ENCODE results near the gene PHB1. TPM values are rescaled to one million over a fixed set of nuclear protein-coding genes. Genes with fewer than 3 reads are reported as not detected.
"Not testable (repeated sequence)": the region's sequence is repeated elsewhere in the genome, so short reads cannot be mapped to it uniquely, and the experiment has no call there.

Gene PHB1
- total RNA-seq, 1 experiment from 2014 or later = 367 TPM

- no peak overlapping the region for H3K27ac ChIP-seq (ENCODE audit: low read length)
- POLR2A ChIA-PET = no interaction called here
- CTCF ChIA-PET = no interaction called here
- no peak for DNase-seq (ENCODE audit: low read depth, low spot score)
- H3K36me3 ChIP-seq (ENCODE audit: control insufficient read depth, insufficient read depth, low read length) = no peaks in the 10 kb centered on the region
- H3K9me3 ChIP-seq (ENCODE audit: control insufficient read depth, insufficient read depth, low read depth, low read length) = peaks cover 6% of the 10 kb centered on the region; the same call in 1 of the 2 replicates
- peaks cover 8% of the 10 kb centered on the region; the same call in 1 of the 2 replicates for H3K27me3 ChIP-seq (ENCODE audit: control insufficient read depth, insufficient read depth, low read length)
- H3K4me3 ChIP-seq (ENCODE audit: low read depth in 2 of 2, low read length in 2 of 2) = no peak overlapping the region
- TF ChIP-seq POLR2AphosphoS5 (IDR thresholded peaks at IDR 0.05; ENCODE audit: low read depth, low read length) = no peak
- no peak for TF ChIP-seq TCF7L2 (IDR thresholded peaks at IDR 0.05; ENCODE audit: low read depth, low read length)
- TF ChIP-seq CTCF (IDR thresholded peaks at IDR 0.05) = no peak
- TF ChIP-seq SIN3A (IDR thresholded peaks at IDR 0.05; ENCODE audit: borderline replicate concordance, insufficient read depth, low read depth, low read length) = no peak
- TF ChIP-seq REST (IDR thresholded peaks at IDR 0.05; ENCODE audit: insufficient read depth in 1 of 2, low read depth in 2 of 2, low read length in 1 of 2) = no peak
- BruUV-seq (replicated peaks) = no TSS peak
- H3K4me1 ChIP-seq (ENCODE audit: control insufficient read depth, insufficient read depth, low read length) = no peaks in the 10 kb centered on the region
- in situ Hi-C loops (cut with HindIII; ENCODE audit: low pct_unique_long_range_greater_than_20kb, low sequenced_read_pairs) = no loop called here
- intact Hi-C loops (cut with micrococcal nuclease; ENCODE audit: unreplicated experiment) = no loop called here
- ATAC-seq = no peak
Observed at GRCh38 chr17:49422714-49423113, 8.0 kb upstream of the PHB1 start.

- BruUV-seq (replicated peaks); DNase-seq (ENCODE audit: low read depth, low spot score); H3K4me1 ChIP-seq (ENCODE audit: control insufficient read depth, insufficient read depth, low read length); POLR2A ChIA-PET; H3K27ac ChIP-seq (ENCODE audit: low read length); H3K9me3 ChIP-seq (ENCODE audit: control insufficient read depth, insufficient read depth, low read depth, low read length); intact Hi-C loops (cut with micrococcal nuclease; ENCODE audit: unreplicated experiment); H3K36me3 ChIP-seq (ENCODE audit: control insufficient read depth, insufficient read depth, low read length); in situ Hi-C loops (cut with HindIII; ENCODE audit: low pct_unique_long_range_greater_than_20kb, low sequenced_read_pairs); H3K4me3 ChIP-seq (ENCODE audit: low read depth in 2 of 2, low read length in 2 of 2); CTCF ChIA-PET; H3K27me3 ChIP-seq (ENCODE audit: control insufficient read depth, insufficient read depth, low read length); ATAC-seq: not testable (repeated sequence)
Observed at GRCh38 chr17:49419761-49420160, 5.1 kb upstream of the PHB1 start.

- BruUV-seq (replicated peaks); in situ Hi-C loops (cut with HindIII; ENCODE audit: low pct_unique_long_range_greater_than_20kb, low sequenced_read_pairs); H3K27ac ChIP-seq (ENCODE audit: low read length); H3K4me1 ChIP-seq (ENCODE audit: control insufficient read depth, insufficient read depth, low read length); DNase-seq (ENCODE audit: low read depth, low spot score); H3K27me3 ChIP-seq (ENCODE audit: control insufficient read depth, insufficient read depth, low read length); ATAC-seq; H3K36me3 ChIP-seq (ENCODE audit: control insufficient read depth, insufficient read depth, low read length); H3K4me3 ChIP-seq (ENCODE audit: low read depth in 2 of 2, low read length in 2 of 2); H3K9me3 ChIP-seq (ENCODE audit: control insufficient read depth, insufficient read depth, low read depth, low read length); CTCF ChIA-PET; intact Hi-C loops (cut with micrococcal nuclease; ENCODE audit: unreplicated experiment): not testable (repeated sequence)
- POLR2A ChIA-PET = interaction anchor here (0.7 kb wide), 1 partner anchor 199 kb away, joined by 8 read pairs; no protein-coding TSS in a partner anchor
Observed at GRCh38 chr17:49418754-49419740, 4.4 kb upstream of the PHB1 start.
